ENCODE data around the gene LYL1. TPM values are rescaled to one million over a fixed set of nuclear protein-coding genes. Genes with fewer than 3 reads are reported as not detected.

LYL1 gene
- total and polyA plus RNA-seq, 2 of the 13 experiments (the other 11 are each of a cell fraction or from before 2014, with no cell fraction given): 0.75 to 0.92 TPM

DNA sequence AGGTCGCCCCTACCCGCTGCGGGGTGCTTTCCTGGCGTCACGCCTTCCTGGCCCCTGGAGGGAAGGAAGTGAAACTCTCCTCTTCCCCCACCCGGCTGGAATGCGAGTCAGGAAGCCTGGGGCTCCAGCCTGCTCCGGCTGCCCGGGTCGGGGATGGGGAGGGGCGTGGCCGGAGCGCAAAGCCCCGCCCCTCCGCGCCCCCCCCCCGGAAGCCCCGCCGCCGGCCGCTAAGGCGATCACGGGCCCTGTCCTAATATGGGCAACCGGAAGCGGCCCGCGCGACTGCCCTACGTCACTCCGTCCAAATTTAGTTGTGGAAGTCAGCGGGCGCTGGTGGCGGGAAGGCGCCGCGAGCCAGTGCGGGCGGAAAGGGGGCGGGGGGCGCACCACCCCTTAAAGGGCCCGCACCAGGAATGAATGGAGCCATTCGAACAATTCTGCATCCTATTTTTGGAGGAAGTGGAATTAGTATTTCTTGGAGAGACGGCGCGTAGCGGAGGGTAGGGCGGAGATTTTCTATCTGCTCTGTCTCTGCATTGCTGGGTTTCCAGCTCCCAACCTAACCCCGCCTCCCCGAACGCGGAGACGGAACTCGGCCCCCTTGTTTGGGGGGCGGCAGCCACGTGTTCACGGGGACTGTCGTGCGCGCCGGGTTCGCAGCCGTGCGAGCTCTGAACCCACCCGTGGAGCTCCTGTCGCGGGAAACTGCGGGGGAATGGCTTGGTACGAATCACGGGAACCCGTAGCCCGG lies 49.1 kb upstream of the LYL1 start (continued):
- TF ChIP-seq, protein P1, sequence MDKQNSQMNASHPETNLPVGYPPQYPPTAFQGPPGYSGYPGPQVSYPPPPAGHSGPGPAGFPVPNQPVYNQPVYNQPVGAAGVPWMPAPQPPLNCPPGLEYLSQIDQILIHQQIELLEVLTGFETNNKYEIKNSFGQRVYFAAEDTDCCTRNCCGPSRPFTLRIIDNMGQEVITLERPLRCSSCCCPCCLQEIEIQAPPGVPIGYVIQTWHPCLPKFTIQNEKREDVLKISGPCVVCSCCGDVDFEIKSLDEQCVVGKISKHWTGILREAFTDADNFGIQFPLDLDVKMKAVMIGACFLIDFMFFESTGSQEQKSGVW (CRISPR knock-in tag; IDR thresholded peaks at IDR 0.05; ENCODE audit: borderline replicate concordance): no peak
- peak; percentile 90 for TF ChIP-seq GABPB1 (CRISPR knock-in tag; IDR thresholded peaks at IDR 0.05)
- peak; percentile 81 for TF ChIP-seq SAP130 (CRISPR knock-in tag; IDR thresholded peaks at IDR 0.05; ENCODE audit: low read depth)
- TF ChIP-seq HNF1A (IDR thresholded peaks at IDR 0.05; ENCODE audit: low read depth): no peak; the same call in 1 of the 2 replicates
- TF ChIP-seq HNF1A (CRISPR knock-in tag; IDR thresholded peaks at IDR 0.05; ENCODE audit: borderline replicate concordance): 0 out of 2 replicates have a peak, but pooled peaks have one; percentile 64
- no peak for TF ChIP-seq ZMYM2 (CRISPR knock-in tag; IDR thresholded peaks at IDR 0.05)
- TF ChIP-seq SMAD1 (CRISPR knock-in tag; IDR thresholded peaks at IDR 0.05; ENCODE audit: borderline replicate concordance, low read depth): peak; percentile 37; the same call in 1 of the 2 replicates
- TF ChIP-seq, protein P2, sequence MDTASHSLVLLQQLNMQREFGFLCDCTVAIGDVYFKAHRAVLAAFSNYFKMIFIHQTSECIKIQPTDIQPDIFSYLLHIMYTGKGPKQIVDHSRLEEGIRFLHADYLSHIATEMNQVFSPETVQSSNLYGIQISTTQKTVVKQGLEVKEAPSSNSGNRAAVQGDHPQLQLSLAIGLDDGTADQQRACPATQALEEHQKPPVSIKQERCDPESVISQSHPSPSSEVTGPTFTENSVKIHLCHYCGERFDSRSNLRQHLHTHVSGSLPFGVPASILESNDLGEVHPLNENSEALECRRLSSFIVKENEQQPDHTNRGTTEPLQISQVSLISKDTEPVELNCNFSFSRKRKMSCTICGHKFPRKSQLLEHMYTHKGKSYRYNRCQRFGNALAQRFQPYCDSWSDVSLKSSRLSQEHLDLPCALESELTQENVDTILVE (CRISPR knock-in tag; IDR thresholded peaks at IDR 0.05): peak; percentile 65; the same call in 1 of the 2 replicates
- peak; percentile 83; the same call in 1 of the 2 replicates for TF ChIP-seq NFKBIZ (CRISPR knock-in tag; IDR thresholded peaks at IDR 0.05)
- peak; percentile 51; the same call in 1 of the 2 replicates for TF ChIP-seq ZNF788 (CRISPR knock-in tag; IDR thresholded peaks at IDR 0.05; ENCODE audit: borderline replicate concordance)
- TF ChIP-seq BRD4 (CRISPR knock-in tag; IDR thresholded peaks at IDR 0.05): no peak
- TF ChIP-seq ZKSCAN5 (CRISPR knock-in tag; IDR thresholded peaks at IDR 0.05): no peak
- no peak for TF ChIP-seq ZNF101 (CRISPR knock-in tag; IDR thresholded peaks at IDR 0.05; ENCODE audit: borderline replicate concordance, low read depth)
- TF ChIP-seq NR0B2 (CRISPR knock-in tag; IDR thresholded peaks at IDR 0.05): peak; percentile 70; the same call in 1 of the 2 replicates
- no peak for TF ChIP-seq PRMT3 (CRISPR knock-in tag; IDR thresholded peaks at IDR 0.05; ENCODE audit: borderline replicate concordance, low read depth)
- TF ChIP-seq JUNB (CRISPR knock-in tag; IDR thresholded peaks at IDR 0.05; ENCODE audit: borderline replicate concordance): no peak
- no peak for TF ChIP-seq PAWR (CRISPR knock-in tag; IDR thresholded peaks at IDR 0.05; ENCODE audit: borderline replicate concordance)
- TF ChIP-seq ZBTB38 (CRISPR knock-in tag; IDR thresholded peaks at IDR 0.05): no peak
- TF ChIP-seq, protein P3, sequence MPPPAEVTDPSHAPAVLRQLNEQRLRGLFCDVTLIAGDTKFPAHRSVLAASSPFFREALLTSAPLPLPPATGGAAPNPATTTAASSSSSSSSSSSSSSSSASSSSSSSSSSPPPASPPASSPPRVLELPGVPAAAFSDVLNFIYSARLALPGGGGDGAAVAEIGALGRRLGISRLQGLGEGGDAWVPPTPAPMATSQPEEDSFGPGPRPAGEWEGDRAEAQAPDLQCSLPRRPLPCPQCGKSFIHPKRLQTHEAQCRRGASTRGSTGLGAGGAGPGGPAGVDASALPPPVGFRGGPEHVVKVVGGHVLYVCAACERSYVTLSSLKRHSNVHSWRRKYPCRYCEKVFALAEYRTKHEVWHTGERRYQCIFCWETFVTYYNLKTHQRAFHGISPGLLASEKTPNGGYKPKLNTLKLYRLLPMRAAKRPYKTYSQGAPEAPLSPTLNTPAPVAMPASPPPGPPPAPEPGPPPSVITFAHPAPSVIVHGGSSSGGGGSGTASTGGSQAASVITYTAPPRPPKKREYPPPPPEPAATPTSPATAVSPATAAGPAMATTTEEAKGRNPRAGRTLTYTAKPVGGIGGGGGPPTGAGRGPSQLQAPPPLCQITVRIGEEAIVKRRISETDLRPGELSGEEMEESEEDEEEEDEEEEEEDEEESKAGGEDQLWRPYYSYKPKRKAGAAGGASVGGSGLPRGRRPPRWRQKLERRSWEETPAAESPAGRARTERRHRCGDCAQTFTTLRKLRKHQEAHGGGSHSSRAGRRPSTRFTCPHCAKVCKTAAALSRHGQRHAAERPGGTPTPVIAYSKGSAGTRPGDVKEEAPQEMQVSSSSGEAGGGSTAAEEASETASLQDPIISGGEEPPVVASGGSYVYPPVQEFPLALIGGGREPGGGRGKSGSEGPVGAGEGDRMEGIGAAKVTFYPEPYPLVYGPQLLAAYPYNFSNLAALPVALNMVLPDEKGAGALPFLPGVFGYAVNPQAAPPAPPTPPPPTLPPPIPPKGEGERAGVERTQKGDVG (CRISPR knock-in tag; IDR thresholded peaks at IDR 0.05; ENCODE audit: borderline replicate concordance): no peak; the same call in 1 of the 2 replicates
